RWPE2 (cell line): ENCODE data around the gene SRSF4.

Source experiments
- ATAC-seq: fragments of 200-7000 bp; cut with Tn5 transposase; 3 replicates; pipeline ENCODE4 v1.9.1; 2021; ENCODE audit warnings: low read depth
- DNase-seq: peaks from one replicate; pipeline ENCODE4 v3.0.0-alpha.2; 2020; ENCODE audit warnings: low spot score
- H3K27ac ChIP-seq: fragments of 450-650 bp; 2 replicates; pipeline ENCODE4 v1.5.1; 2017; ENCODE audit warnings: mild to moderate bottlenecking; ENCODE audit not compliant: poor library complexity, severe bottlenecking
- H3K27me3 ChIP-seq: fragments of 250-450 bp; sonication (Bioruptor Pico); 2 replicates; pipeline ENCODE4 v1.5.1; 2021; ENCODE audit warnings: mild to moderate bottlenecking, moderate library complexity; ENCODE audit not compliant: insufficient read depth, poor library complexity, severe bottlenecking
- H3K36me3 ChIP-seq: fragments of 250-450 bp; sonication (Bioruptor Pico); 2 replicates; pipeline ENCODE4 v1.5.1; 2020; ENCODE audit warnings: low read depth, mild to moderate bottlenecking, moderate library complexity
- H3K4me1 ChIP-seq: fragments of 250-450 bp; sonication (Bioruptor Pico); 2 replicates; pipeline ENCODE4 v1.5.1; 2021; ENCODE audit warnings: mild to moderate bottlenecking, moderate library complexity; ENCODE audit not compliant: insufficient read depth, poor library complexity, severe bottlenecking
- H3K4me3 ChIP-seq: fragments of 250-450 bp; sonication (Bioruptor Pico); 2 replicates; pipeline ENCODE4 v1.5.1; 2021; ENCODE audit warnings: mild to moderate bottlenecking, moderate library complexity; ENCODE audit not compliant: severe bottlenecking
- H3K9me3 ChIP-seq: fragments of 250-450 bp; sonication (Bioruptor Pico); 2 replicates; pipeline ENCODE4 v1.5.1; 2021; ENCODE audit warnings: mild to moderate bottlenecking, moderate library complexity; ENCODE audit not compliant: severe bottlenecking
- CTCF ChIP-seq: fragments of 450-650 bp; IDR thresholded peaks from one replicate; pipeline ENCODE4 v1.5.1; 2017; ENCODE audit warnings: mild to moderate bottlenecking, moderate library complexity; ENCODE audit not compliant: poor library complexity, severe bottlenecking

SRSF4 gene

GRCh38 chr1:29221296-29221695, 39.6 kb upstream of the SRSF4 start:
- no peaks in the 10 kb centered on the region for H3K4me1 ChIP-seq
- ATAC-seq (no peak), DNase-seq (no peak)
- TF ChIP-seq CTCF: no peak
- H3K4me3 ChIP-seq: no peak overlapping the region
- no peaks in the 10 kb centered on the region for H3K27me3 ChIP-seq
- no peak overlapping the region for H3K27ac ChIP-seq
- peaks cover 54% of the 10 kb centered on the region for H3K36me3 ChIP-seq
- no peaks in the 10 kb centered on the region for H3K9me3 ChIP-seq

GRCh38 chr1:29218223-29218622, 36.5 kb upstream of the SRSF4 start:
- Histone ChIP-seq H3K36me3 (peaks cover 62% of the 10 kb centered on the region), H3K27ac (no peak overlapping the region), H3K27me3 (no peaks in the 10 kb centered on the region), H3K4me1 (no peaks in the 10 kb centered on the region), H3K9me3 (no peaks in the 10 kb centered on the region), H3K4me3 (no peak overlapping the region)
- DNase-seq (no peak), ATAC-seq (no peak)
- TF ChIP-seq CTCF: no peak

- no peak for TF ChIP-seq CTCF
- no peak for ATAC-seq
Observed at GRCh38 chr1:29217633-29218032, 35.9 kb upstream of the SRSF4 start.

GRCh38 chr1:29213055-29213454, 31.4 kb upstream of the SRSF4 start:
- peaks cover 56% of the 10 kb centered on the region for H3K36me3 ChIP-seq
- ATAC-seq (no peak), DNase-seq (no peak)
- no peaks in the 10 kb centered on the region for H3K4me1 ChIP-seq
- no peak for TF ChIP-seq CTCF
- H3K9me3 ChIP-seq: no peaks in the 10 kb centered on the region
- no peaks in the 10 kb centered on the region for H3K27me3 ChIP-seq
- H3K4me3 ChIP-seq: no peak overlapping the region
- H3K27ac ChIP-seq: no peak overlapping the region

More at GRCh38 chr1:29217633-29218032, 35.9 kb upstream of the SRSF4 start:
- H3K27ac ChIP-seq: no peak overlapping the region
- H3K27me3 ChIP-seq: no peaks in the 10 kb centered on the region
- H3K4me1 ChIP-seq: no peaks in the 10 kb centered on the region
- H3K36me3 ChIP-seq: peaks cover 60% of the 10 kb centered on the region
- no peak for DNase-seq
- H3K4me3 ChIP-seq: no peak overlapping the region
- H3K9me3 ChIP-seq: no peaks in the 10 kb centered on the region

GRCh38 chr1:29211086-29212030, 29.7 kb upstream of the SRSF4 start:
- H3K27ac ChIP-seq: no peak overlapping the region
- DNase-seq (no peak), ATAC-seq (no peak)
- TF ChIP-seq CTCF: no peak
- no peaks in the 10 kb centered on the region for H3K9me3 ChIP-seq
- H3K4me1 ChIP-seq: no peaks in the 10 kb centered on the region
- H3K27me3 ChIP-seq: no peaks in the 10 kb centered on the region
- H3K4me3 ChIP-seq: no peak overlapping the region
- peaks cover 45% of the 10 kb centered on the region for H3K36me3 ChIP-seq
